LNCaP clone FGC (cell line): ENCODE data around the gene DNAJB2.

Experiments
- DNase-seq: peaks from one replicate; pipeline ENCODE4 v3.0.0-alpha.2; 2011; ENCODE audit warnings: low read depth
- H3K4me3 ChIP-seq: 2 replicates; pipeline ENCODE4 v1.5.1; 2011; ENCODE audit warnings: mild to moderate bottlenecking, low read depth, low read length, control low read depth
- CTCF ChIP-seq: IDR thresholded peaks from 2 replicates; pipeline ENCODE4 v1.5.1; 2012; ENCODE audit warnings: mild to moderate bottlenecking; ENCODE audit not compliant: control insufficient read depth, insufficient read depth; ENCODE audit errors: extremely low read depth

The DNAJB2 gene

GRCh38 chr2:219289195-219289536, 10.0 kb downstream of the DNAJB2 start:
- TF ChIP-seq CTCF, result no peak
- H3K4me3 ChIP-seq, result no peak overlapping the region
- no peak for DNase-seq

DNA sequence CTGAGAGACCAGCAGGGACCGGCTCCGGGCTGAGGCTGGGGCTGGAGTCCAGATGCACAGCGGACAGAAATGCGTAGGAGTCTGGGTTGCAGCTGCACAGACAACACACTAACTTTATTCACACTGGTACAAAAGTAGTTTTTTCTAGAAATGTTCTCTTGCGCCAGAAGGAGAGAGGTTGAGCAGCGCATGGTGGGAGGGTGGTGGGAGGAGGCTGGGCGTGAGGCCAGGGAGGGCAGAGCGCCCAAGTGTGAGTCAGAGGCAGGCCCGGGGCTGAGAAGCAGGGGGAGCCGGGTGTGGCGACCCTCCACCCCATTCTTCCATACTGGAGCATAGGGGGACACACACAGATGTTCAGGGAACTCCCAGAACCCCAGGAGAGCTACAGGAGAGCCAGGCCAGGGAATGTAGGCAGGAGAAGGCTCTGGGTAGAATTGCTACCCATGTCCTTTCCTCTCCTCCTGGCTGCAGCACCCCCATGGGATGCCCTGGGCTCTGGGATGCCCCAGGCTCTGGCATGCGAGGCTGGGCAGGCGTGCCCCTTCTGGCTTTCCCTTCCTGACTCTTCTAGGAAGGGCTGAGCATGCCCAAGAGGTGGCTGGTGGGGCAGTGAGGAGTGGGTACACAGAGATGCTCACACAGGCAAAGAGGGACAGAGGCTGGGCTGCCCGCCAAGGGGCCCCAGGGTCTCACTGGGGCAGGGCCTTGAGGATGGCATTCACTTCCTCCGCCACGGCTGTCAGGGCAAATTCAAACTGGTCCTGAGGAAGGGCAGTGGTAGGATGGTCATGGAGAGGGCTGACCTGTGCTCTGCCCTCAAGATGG, 10.6 kb downstream of the DNAJB2 start:
- DNase-seq, result no peak
- no peak for TF ChIP-seq CTCF
- H3K4me3 ChIP-seq, result no peak overlapping the region

DNA sequence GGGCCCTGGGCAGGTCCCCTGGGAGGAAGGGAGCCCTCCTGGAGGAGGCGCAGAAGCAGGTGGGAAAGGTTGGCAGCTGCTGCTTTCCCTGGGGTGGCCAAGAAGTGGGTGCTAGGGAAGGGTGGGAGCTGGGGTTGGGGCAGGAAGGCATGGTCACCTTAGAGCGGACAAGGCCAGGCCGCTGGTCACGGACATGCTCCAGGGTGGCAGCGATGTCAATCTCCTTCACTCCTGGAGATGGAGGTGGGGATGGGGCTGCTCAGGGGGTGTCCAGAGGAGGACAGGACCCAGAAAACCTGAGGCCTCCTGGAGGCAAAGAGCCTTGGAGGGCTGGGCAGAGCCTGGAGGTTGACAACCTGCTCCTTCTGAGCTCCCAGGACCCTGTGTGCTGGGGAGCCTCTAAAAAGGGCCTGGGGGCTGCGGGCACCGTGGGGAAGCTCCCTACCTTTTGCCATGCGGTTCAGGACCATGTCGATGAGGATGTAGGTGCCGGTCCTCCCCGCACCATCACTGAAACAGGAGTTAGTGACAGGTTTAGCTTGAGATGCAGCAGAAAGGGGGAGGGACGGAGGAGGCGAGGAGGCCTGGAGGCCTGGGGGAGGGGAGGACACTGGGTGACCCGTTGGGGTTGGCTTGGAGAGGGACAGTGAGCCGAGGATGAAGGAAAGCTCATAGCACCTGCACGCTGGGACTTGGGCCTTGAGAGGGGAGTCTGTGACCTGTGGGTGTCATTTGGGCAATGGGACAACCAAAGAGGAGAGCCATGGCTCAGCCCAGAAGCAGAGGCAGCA, 11.4 kb downstream of the DNAJB2 start:
- DNase-seq, result no peak
- TF ChIP-seq CTCF, result no peak
- H3K4me3 ChIP-seq, result no peak overlapping the region

DNA sequence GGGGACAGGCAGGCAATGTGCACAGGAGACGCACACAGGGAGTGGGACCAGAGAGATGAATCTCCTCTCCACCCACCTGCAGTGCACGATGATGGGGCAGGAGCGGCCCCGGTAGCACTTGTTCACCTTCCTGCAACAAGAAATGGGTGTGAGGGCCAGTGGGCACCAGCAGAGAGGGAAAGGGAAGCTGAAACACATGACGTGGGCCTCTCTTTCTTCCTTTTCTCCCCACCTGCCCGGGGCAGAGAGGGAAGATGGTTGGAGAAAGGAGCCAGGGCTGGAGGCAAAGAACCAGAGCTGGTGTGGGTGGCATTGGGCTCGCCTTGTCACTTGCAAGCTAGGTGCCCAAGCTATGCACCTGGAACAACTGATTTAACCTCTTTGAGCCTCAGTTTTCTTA, 12.2 kb downstream of the DNAJB2 start:
- TF ChIP-seq CTCF, result no peak
- no peak overlapping the region for H3K4me3 ChIP-seq
- DNase-seq, result no peak

- TF ChIP-seq CTCF, result no peak
- DNase-seq, result no peak
Measured at GRCh38 chr2:219291910-219292490, 12.8 kb downstream of the DNAJB2 start.

GRCh38 chr2:219292616-219293015, 13.4 kb downstream of the DNAJB2 start:
- H3K4me3 ChIP-seq, result no peak overlapping the region
- no peak for DNase-seq
- no peak for TF ChIP-seq CTCF

More at GRCh38 chr2:219291910-219292490, 12.8 kb downstream of the DNAJB2 start:
- no peak overlapping the region for H3K4me3 ChIP-seq
